A549 treated with DMSO at 1 μM for 4 hours (cell line): Measurements from ENCODE around the gene RDH5. TPM values are rescaled to one million over a fixed set of nuclear protein-coding genes. Genes with fewer than 3 reads are reported as not detected.

Experiments
- total RNA-seq: library from RNA; stranded (reverse); fragments of 200-300 nt; extraction: Qiagen RNA extraction; gene quantifications from 5 replicates; pipeline ENCODE4 v1.2.3, GENCODE V29; 2022; ENCODE audit warnings: low read depth

The RDH5 gene, protein sequence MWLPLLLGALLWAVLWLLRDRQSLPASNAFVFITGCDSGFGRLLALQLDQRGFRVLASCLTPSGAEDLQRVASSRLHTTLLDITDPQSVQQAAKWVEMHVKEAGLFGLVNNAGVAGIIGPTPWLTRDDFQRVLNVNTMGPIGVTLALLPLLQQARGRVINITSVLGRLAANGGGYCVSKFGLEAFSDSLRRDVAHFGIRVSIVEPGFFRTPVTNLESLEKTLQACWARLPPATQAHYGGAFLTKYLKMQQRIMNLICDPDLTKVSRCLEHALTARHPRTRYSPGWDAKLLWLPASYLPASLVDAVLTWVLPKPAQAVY
- total RNA-seq: 2.3 to 3.2 TPM (median 2.5 TPM) in 5 replicates

DNA sequence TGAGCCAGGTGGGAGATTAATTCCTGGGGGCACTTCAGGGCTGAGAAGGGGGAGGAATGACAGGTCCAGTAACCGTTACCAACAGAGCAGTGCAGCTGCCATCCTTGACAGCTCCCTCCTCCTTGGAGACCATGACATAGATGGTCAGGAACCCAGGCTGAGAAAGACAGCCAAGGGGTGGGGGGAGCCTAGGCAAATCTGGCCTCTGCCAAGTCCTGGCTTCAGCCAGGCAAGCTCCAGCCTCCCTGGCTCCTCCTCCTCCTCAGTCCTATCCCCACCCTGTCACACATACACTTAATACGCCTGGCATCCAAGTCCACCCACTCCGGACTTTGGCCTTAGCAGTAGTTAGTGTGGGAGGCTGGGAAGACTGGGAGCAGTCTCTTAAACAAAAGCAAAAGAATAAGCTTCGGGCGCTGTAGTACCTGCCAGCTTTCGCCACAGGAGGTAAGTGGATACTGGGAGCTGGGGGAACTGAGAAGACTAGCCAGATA is at the start of gene RDH5:
Gene RDH5 (plus strand): TSS at position 323 of the 494 bp plus-strand sequence. CDS start 792 bp downstream, outside the sequence.

DNA sequence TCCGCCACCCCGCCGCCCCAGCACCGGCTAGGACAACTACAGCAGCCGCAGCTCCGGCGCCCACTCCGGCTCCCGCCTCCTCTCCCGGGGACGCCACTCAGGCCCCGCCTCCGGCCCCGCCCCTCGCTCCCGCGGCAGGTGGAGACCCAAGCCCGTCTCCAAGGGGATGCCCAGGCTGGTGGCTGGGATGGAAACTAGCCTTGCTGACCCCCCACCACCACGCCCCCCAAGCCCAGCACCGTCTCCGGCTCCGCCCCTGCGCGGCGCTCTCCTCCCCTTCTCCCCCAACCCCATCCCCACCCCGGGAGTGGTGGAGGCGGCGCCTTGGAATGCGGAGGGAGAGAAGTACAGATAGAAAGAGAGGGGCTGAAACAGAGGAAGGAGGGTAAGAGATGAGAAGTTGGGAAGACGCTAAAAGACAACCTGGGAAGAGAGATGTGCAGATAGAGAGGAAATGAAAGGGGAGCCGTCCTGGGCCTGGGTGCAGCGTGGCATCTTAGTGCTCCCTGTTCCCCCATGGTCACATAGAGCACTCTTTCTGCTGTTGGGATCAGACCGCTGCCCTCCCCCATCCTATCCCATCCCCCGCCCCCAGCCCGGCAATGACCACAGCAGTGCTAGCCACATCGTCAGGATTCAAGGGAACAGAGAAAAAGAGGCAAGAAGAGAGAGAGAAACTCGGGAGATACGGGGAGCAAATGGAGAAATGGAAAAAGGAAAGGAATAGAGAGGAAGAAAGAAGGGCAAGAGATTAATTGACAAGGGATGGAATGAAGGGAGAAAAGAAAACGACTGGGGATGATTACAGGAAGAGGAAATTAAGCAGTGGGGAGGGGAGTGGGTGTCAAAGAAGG is 12.1 kb upstream of the RDH5 start, which contains the start of gene ITGA7:
Gene ITGA7 (minus strand): TSS at position 64 of the 854 bp plus-strand sequence. CDS start 222 bp downstream, outside the sequence.

DNA sequence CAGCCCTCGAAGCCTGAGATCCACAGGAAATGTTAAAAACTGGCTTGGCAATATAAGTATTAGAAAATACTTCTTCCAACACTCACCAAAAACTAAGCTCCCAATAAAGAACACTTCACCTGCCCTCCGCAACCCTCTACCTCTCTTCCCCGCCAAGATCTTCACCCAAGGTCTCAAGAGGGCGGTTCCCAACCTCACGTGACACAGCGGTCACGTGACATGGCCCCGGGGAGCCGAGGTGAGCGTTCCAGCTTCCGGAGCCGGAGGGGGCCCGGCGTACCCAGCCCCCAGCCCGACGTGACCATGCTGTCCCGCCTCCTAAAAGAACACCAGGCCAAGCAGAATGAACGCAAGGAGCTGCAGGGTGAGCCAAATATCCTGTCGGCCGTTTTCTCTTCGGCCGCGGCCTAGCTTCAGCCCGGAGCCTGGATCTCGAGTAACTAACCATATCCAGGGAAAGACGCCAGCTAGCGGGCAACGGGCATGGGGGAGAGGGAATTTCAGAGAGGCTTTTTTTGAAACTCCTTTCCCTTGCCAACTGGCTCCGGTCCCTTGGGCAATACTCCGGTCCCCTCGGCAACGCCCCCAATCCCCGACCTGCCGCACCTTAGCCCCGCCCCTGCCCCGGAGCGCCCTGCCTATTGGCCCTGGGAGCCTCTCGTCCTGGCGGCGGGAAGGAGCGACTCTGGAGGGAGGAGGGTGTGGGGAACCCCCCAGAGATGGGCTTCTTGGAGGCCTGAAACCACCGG is 4.2 kb upstream of the RDH5 start, which contains the start of gene BLOC1S1:
Gene BLOC1S1 (plus strand): TSS at position 214 of the 749 bp plus-strand sequence. CDS start 6 bp downstream, at position 220.

DNA sequence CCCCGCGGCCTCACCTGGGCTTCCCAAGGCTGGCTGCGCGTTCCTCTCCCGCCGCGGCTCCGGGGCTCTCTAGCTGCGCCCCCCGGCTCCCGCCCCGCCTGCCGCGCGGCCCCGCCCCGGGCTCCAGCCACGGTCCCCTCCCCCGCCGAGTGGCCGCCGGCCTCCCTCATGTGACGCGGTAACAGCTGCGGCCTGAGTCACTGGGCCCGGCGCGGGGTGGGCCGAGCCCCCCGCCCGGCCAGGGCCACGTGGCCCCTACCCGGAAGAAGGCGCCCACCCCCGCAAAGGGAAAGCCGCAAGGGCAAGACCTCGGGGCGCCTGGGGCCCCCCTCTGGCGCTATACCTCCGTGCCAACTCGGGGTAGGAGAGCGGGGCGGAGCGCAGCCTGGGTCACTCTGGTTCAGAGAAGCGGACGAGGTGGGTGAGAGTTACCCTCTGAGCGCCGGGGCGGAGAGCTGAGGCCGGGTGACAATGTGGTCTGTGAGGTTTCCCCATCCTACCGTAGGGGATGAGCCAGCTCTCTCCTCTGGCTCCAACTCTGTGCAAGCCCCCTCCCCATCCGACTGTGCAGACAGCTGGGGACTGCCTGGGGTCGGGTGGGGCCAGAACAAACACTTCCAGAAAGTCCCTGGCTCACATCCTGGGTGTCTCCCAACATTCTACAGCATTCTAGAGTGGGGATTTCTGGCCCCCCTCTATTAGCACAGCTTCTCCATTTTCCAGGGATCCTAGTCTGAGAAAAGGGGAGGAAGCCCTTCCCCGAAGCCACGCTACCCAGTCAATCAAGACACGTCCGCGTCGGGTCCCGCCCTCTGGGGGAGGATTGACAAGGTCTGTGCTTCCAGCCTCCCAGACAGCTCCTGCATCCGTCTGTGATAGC is 9.0 kb downstream of the RDH5 start, which contains the start of gene CD63:
Gene CD63 (minus strand): TSS at position 71 of the 880 bp plus-strand sequence. CDS start 668 bp downstream, outside the sequence.

DNA sequence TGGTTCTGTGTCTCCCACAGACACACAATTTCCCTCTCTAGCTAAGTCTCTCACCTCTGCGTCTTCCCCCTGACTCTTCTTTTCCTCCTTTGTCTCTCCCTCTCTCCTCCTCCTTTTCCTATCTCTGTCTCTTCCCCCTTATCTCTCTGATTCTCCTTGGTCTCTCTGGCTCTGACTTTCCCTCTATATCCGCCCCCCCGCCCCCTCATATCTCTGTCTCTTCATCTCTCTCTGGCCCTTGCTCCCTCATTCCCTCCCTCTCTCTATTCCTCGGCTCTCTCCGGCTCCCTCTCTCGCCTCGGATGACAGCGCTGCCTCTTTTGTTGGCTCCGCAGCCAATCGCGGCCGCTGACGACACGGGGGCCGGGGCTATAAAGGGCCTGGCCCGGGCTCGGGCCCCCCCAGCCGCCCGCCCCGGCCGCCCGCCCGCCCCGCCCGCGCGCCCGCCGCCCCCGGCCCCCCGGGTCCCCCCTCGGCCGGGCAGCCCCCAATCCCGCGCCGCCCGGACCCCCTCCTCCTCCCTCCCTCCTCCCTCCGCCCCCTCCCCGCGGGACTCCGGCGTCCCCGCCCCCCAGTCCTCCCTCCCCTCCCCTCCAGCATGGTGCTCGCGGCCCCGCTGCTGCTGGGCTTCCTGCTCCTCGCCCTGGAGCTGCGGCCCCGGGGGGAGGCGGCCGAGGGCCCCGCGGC is 22.7 kb downstream of the RDH5 start, which contains the start of gene GDF11:
Gene GDF11 (plus strand): TSS at position 404 of the 687 bp plus-strand sequence. CDS start 195 bp downstream, at position 599.

Other genes with a start within 250 kb of the RDH5 start
- not detected in 5 replicates for gene OR6C68, start 228.0 kb upstream of the RDH5 start, total RNA-seq
- not detected in 5 replicates for gene OR6C4, start 170.8 kb upstream of the RDH5 start, total RNA-seq
- gene OR2AP1, start 147.9 kb upstream of the RDH5 start, total RNA-seq: not detected in 5 replicates
- not detected in 5 replicates for gene OR10P1, start 83.5 kb upstream of the RDH5 start, total RNA-seq
- gene ITGA7, start 12.5 kb upstream of the RDH5 start, total RNA-seq: 1.1 to 1.4 TPM (median 1.2 TPM) in 5 replicates
- gene BLOC1S1, start 4.3 kb upstream of the RDH5 start, total RNA-seq: 129 to 138 TPM (median 136 TPM) in 5 replicates
- 649 to 733 TPM (median 670 TPM) in 5 replicates for gene CD63, start 8.6 kb downstream of the RDH5 start, total RNA-seq
- 3.9 to 5.7 TPM (median 4.5 TPM) in 5 replicates for gene GDF11, start 22.7 kb downstream of the RDH5 start, total RNA-seq
- gene SARNP, start 97.3 kb downstream of the RDH5 start, total RNA-seq: 85.0 to 131 TPM (median 93.2 TPM) in 5 replicates
- gene ORMDL2, start 97.6 kb downstream of the RDH5 start, total RNA-seq: 78.2 to 99.4 TPM (median 92.8 TPM) in 5 replicates
- gene DNAJC14, start 109.2 kb downstream of the RDH5 start, total RNA-seq: 20.9 to 26.5 TPM (median 24.3 TPM) in 5 replicates
- 0.06 to 0.24 TPM (median 0.13 TPM) in 5 replicates for gene MMP19, start 122.5 kb downstream of the RDH5 start, total RNA-seq
- 34.7 to 42.9 TPM (median 36.3 TPM) in 5 replicates for gene PYM1, start 207.5 kb downstream of the RDH5 start, total RNA-seq
- gene DGKA, start 210.8 kb downstream of the RDH5 start, total RNA-seq: 13.7 to 22.6 TPM (median 17.9 TPM) in 5 replicates
- gene PMEL, start 245.6 kb downstream of the RDH5 start, total RNA-seq: 0.62 to 1.9 TPM (median 1.0 TPM) in 5 replicates
- gene CDK2, start 246.4 kb downstream of the RDH5 start, total RNA-seq: 53.4 to 60.4 TPM (median 57.2 TPM) in 5 replicates